Colonic mucosa (tissue), 4 donors: ENCODE results near the gene WNT7A. TPM values are rescaled to one million over a fixed set of nuclear protein-coding genes. Genes with fewer than 3 reads are reported as not detected.

Source experiments
- DNase-seq: peaks from one replicate; pipeline ENCODE4 v3.0.0-alpha.2; 2020
- H3K27ac ChIP-seq: fragments of 200-600 bp; one replicate; pipeline ENCODE4 v1.8.0; 2021
- H3K27me3 ChIP-seq: fragments of 200-600 bp; one replicate; pipeline ENCODE4 v1.8.0; 2021
- H3K36me3 ChIP-seq: fragments of 200-600 bp; one replicate; pipeline ENCODE4 v1.8.0; 2021
- H3K4me1 ChIP-seq: fragments of 200-600 bp; one replicate; pipeline ENCODE4 v1.8.0; 2021; ENCODE audit warnings: mild to moderate bottlenecking
- H3K4me3 ChIP-seq: fragments of 200-600 bp; one replicate; pipeline ENCODE4 v1.8.0; 2021
- H3K9ac ChIP-seq, 2 donors: one replicate each; pipeline ENCODE4 v1.7.0; 2013; ENCODE audit warnings: control low read depth in 2 of 2, low read depth in 2 of 2, low read length in 2 of 2
- H3K9me3 ChIP-seq: fragments of 200-600 bp; one replicate; pipeline ENCODE4 v1.8.0; 2021
- CTCF ChIP-seq: fragments of 200-600 bp; IDR thresholded peaks from one replicate; pipeline ENCODE4 v1.8.0; 2022; ENCODE audit warnings: antibody characterized with exemption, mild to moderate bottlenecking
- intact Hi-C: fragments of 100-400 bp; cut with DNase I; formaldehyde crosslinking; loops from one replicate; pipeline ENCODE4 v1.14.1; 2022
- total RNA-seq, 2 donors: library from RNA; stranded (reverse); fragmentation: NEBNext Ultra II Directional in 1 of 2; extraction: Animal tissue kit (Norgen Biotek cat#: 25700) in 1 of 2; gene quantifications; one replicate each; pipeline ENCODE4 v1.2.1, GENCODE V29; 2021
- donor health status: healthy.
- donor health status: DM: no; HTN: no; CAD: no.
- donor health status: DM: no; HTN: no; CAD: no.

The WNT7A gene
- total RNA-seq, 2 donors from 2014 or later: not detected

GRCh38 chr3:13838421-13838820 lies 41.5 kb downstream of the WNT7A start:
- Histone ChIP-seq H3K9me3 (no peaks in the 10 kb centered on the region), H3K4me1 (no peaks in the 10 kb centered on the region), H3K36me3 (no peaks in the 10 kb centered on the region), H3K9ac (no peak overlapping the region), H3K4me3 (no peak overlapping the region), H3K27ac (no peak overlapping the region), H3K27me3 (no peaks in the 10 kb centered on the region)
- intact Hi-C loops: no loop called here
- no peak for TF ChIP-seq CTCF
- DNase-seq: no peak

- H3K27me3 ChIP-seq: no peaks in the 10 kb centered on the region
- H3K36me3 ChIP-seq: no peaks in the 10 kb centered on the region
- H3K4me1 ChIP-seq: no peaks in the 10 kb centered on the region
- no peak for DNase-seq
- H3K9ac ChIP-seq: no peak overlapping the region
- TF ChIP-seq CTCF: no peak
- H3K27ac ChIP-seq: no peak overlapping the region
- H3K9me3 ChIP-seq: no peaks in the 10 kb centered on the region
- H3K4me3 ChIP-seq: no peak overlapping the region
- intact Hi-C loops: no loop called here
Measured at GRCh38 chr3:13837751-13838150, 42.1 kb downstream of the WNT7A start.

- Histone ChIP-seq H3K4me3 (no peak overlapping the region), H3K4me1 (no peaks in the 10 kb centered on the region), H3K27me3 (no peaks in the 10 kb centered on the region), H3K27ac (no peak overlapping the region), H3K36me3 (no peaks in the 10 kb centered on the region), H3K9me3 (no peaks in the 10 kb centered on the region), H3K9ac (no peak overlapping the region)
- TF ChIP-seq CTCF: no peak
- DNase-seq: no peak
- intact Hi-C loops: no loop called here
Measured at GRCh38 chr3:13836658-13837587, 42.9 kb downstream of the WNT7A start.

GRCh38 chr3:13835246-13835645 lies 44.6 kb downstream of the WNT7A start:
- DNase-seq: no peak
- Histone ChIP-seq H3K27ac (no peak overlapping the region), H3K4me3 (no peak overlapping the region), H3K36me3 (no peaks in the 10 kb centered on the region), H3K27me3 (no peaks in the 10 kb centered on the region), H3K9me3 (no peaks in the 10 kb centered on the region), H3K4me1 (no peaks in the 10 kb centered on the region), H3K9ac (no peak overlapping the region)
- intact Hi-C loops: no loop called here
- TF ChIP-seq CTCF: no peak

- Histone ChIP-seq H3K4me1 (no peaks in the 10 kb centered on the region), H3K27ac (no peak overlapping the region), H3K4me3 (no peak overlapping the region), H3K9ac (no peak overlapping the region), H3K27me3 (no peaks in the 10 kb centered on the region), H3K9me3 (no peaks in the 10 kb centered on the region), H3K36me3 (no peaks in the 10 kb centered on the region)
- no peak for DNase-seq
- intact Hi-C loops: no loop called here
- TF ChIP-seq CTCF: no peak
Measured at GRCh38 chr3:13834258-13835035, 45.4 kb downstream of the WNT7A start.
